ENCODE measurements around the gene A3GALT2. TPM values are rescaled to one million over a fixed set of nuclear protein-coding genes. Genes with fewer than 3 reads are reported as not detected.

The A3GALT2 gene
- polyA plus RNA-seq, 1 experiment: not detected

DNA sequence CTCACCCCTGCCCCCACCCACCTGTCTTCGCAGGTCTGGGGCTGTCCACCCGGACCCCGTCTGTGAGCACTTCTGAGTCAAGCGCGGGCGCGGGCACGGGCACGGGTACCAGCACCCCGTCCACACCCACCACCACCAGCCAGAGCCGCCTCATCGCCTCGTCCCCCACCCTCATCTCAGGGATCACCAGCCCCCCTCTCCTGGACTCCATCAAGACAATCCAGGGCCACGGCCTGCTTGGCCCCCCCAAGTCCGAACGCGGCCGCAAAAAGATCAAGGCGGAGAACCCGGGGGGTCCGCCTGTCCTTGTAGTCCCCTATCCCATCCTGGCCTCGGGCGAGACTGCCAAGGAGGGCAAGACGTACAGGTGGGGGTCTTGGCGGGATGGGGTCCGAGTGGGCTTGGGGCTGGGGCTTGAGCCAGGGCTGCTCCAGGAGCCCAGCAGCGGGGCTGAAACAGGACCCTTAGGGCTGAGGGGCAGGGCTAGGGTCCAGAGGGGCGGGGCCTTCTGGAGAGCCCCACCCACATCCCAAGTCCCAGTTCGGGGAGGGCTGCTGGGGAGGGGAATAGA lies 40.7 kb downstream of the A3GALT2 start:
- ChIA-PET POLR2A (no interaction called here), CTCF (no interaction called here)
- Histone ChIP-seq H3K27me3 (ENCODE audit: control insufficient read depth, insufficient read depth, low read length) (no peaks in the 10 kb centered on the region), H3K4me3 (ENCODE audit: low read depth, low read length) (no peak overlapping the region), H3K36me3 (ENCODE audit: control insufficient read depth, insufficient read depth, low read length) (peaks cover 28% of the 10 kb centered on the region)
- TF ChIP-seq, protein P1, sequence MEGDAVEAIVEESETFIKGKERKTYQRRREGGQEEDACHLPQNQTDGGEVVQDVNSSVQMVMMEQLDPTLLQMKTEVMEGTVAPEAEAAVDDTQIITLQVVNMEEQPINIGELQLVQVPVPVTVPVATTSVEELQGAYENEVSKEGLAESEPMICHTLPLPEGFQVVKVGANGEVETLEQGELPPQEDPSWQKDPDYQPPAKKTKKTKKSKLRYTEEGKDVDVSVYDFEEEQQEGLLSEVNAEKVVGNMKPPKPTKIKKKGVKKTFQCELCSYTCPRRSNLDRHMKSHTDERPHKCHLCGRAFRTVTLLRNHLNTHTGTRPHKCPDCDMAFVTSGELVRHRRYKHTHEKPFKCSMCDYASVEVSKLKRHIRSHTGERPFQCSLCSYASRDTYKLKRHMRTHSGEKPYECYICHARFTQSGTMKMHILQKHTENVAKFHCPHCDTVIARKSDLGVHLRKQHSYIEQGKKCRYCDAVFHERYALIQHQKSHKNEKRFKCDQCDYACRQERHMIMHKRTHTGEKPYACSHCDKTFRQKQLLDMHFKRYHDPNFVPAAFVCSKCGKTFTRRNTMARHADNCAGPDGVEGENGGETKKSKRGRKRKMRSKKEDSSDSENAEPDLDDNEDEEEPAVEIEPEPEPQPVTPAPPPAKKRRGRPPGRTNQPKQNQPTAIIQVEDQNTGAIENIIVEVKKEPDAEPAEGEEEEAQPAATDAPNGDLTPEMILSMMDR (IDR thresholded peaks at IDR 0.05; ENCODE audit: insufficient read depth, low read depth, low read length): no peak
- DNase-seq (ENCODE audit: low read depth): no peak

DNA sequence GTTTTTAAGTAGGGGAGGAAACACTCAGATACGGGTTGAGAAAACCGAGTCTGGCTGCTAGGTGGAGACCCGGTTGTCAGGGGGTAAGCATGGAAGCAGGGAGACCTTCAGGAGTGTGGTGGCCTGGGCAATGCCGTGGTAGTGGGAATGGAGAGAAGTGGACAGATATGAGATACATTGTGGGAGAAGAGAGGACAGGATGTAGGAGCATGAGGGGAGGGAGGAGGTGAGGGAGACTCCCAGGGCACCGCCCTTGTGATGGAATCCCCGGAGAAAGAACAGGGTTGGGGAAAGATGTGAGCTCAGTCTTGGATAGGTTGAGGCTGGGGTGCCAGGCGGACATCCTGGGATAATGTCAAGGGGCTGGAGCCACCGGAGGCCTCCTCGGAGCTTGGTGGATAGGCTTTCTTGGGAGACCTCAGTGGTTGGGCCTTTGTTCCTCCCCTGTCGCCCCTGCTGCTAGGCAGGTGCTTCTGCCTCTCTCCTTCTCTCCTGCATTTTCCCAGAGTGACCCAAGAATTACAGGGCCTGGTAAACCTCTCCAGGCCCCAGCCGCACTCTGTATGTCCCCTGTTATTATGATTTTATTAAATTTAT lies 43.3 kb downstream of the A3GALT2 start:
- ChIA-PET CTCF (interaction anchor here (0.6 to 2.3 kb wide), 2 partner anchors 18 to 393 kb away, joined by 3 to 14 read pairs; no protein-coding TSS in a partner anchor), POLR2A (no interaction called here)
- no peak for DNase-seq (ENCODE audit: low read depth)
- no peak overlapping the region for H3K4me3 ChIP-seq (ENCODE audit: low read depth, low read length)
- no peaks in the 10 kb centered on the region for H3K27me3 ChIP-seq (ENCODE audit: control insufficient read depth, insufficient read depth, low read length)
- peaks cover 28% of the 10 kb centered on the region for H3K36me3 ChIP-seq (ENCODE audit: control insufficient read depth, insufficient read depth, low read length)
- TF ChIP-seq, protein P1 (IDR thresholded peaks at IDR 0.05; ENCODE audit: insufficient read depth, low read depth, low read length): no peak

DNA sequence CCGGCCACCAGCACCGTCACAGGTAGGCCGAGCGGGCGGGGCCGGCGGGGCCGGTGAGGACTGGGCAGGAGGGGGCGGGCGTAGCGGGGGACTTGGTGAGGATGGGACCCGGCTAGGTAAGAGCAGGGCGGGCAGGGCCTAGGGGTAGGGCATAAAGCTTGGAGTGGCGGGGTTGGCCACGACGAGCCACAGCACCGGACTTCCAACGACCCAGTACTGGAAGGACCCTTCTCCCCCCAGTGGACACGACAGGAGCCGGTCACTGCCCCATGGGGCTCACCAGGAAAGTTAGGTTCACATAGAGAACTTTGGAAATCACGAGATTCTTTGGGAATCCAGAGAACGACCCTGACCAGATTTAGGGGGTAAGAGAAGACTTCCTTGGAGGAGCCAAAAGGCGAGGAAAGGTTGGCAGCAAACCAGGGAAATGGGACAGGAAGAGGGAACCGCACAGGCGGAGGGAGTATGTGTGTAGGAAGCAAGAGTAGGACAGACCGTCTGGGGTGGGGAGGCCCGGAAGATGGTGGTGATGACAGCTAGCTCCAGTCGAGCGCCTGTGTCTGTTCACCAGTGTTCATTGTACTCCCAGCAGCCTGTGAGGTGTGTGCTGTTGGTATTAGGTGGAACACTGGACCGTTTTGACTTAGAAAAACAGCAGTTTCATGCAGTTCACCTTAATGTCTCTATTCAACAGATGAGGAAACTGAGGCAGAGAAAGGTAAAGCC lies 44.2 kb downstream of the A3GALT2 start:
- ChIA-PET CTCF (interaction anchor here (2.3 to 3.0 kb wide), 2 partner anchors 19 kb away, joined by 9 to 14 read pairs; no protein-coding TSS in a partner anchor), POLR2A (no interaction called here)
- Histone ChIP-seq H3K36me3 (ENCODE audit: control insufficient read depth, insufficient read depth, low read length) (peaks cover 25% of the 10 kb centered on the region), H3K4me3 (ENCODE audit: low read depth, low read length) (no peak overlapping the region), H3K27me3 (ENCODE audit: control insufficient read depth, insufficient read depth, low read length) (no peaks in the 10 kb centered on the region)
- DNase-seq (ENCODE audit: low read depth): no peak
- TF ChIP-seq, protein P1 (IDR thresholded peaks at IDR 0.05; ENCODE audit: insufficient read depth, low read depth, low read length): no peak

DNA sequence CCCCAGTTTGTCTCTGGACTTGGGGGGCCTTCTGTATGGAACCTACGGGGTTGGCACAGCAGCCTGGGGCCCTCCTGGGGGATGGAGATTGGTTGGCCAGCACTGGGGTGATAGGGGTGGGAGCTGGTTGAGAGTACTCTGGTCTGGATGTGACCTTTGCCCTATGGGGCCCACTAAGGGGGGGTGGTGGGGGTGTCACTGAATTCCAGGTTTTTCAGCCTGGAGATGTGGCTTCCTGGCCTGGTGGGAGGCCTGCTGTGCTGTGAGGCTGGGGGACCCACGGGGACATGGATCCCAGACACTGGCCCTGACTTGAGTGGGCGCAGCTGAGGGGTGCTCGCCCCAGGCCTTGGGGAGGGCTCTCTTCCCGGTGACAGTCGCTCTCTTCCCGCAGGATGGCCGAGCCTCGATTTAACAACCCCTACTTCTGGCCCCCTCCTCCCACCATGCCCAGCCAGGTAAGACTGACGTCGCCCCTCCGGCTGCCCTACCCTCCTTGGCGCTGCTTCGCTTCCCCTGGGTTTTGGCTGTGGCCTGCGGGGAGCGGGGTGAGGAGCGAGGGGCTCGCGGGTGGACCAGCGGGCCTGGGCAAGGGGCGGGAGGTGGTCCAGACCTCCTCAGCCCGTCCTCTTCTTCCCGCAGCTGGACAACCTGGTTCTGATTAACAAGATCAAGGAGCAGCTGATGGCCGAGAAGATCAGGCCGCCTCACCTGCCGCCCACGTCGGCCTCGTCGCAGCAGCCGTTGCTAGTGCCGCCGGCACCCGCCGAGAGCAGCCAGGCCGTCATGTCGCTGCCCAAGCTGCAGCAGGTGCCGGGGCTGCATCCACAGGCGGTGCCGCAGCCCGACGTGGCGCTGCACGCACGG lies 45.0 kb downstream of the A3GALT2 start:
- TF ChIP-seq, protein P1 (IDR thresholded peaks at IDR 0.05; ENCODE audit: insufficient read depth, low read depth, low read length): no peak
- POLR2A ChIA-PET: no interaction called here
- CTCF ChIA-PET: interaction anchor here (3.0 kb wide), 1 partner anchor 20 kb away, joined by 9 read pairs; no protein-coding TSS in a partner anchor
- H3K36me3 ChIP-seq (ENCODE audit: control insufficient read depth, insufficient read depth, low read length): peaks cover 21% of the 10 kb centered on the region
- DNase-seq (ENCODE audit: low read depth): no peak
- H3K27me3 ChIP-seq (ENCODE audit: control insufficient read depth, insufficient read depth, low read length): no peaks in the 10 kb centered on the region
- no peak overlapping the region for H3K4me3 ChIP-seq (ENCODE audit: low read depth, low read length)
